VCaP (cell line): ENCODE results near the gene SLC39A11.

Experiments
- H3K27ac ChIP-seq: fragments of 450-650 bp; 2 replicates; pipeline ENCODE4 v1.5.1; 2017
- TF ChIP-seq, protein P1 (sequence below): fragments of 450-650 bp; conservative IDR thresholded peaks from 2 replicates; pipeline ENCODE4 v1.5.1; 2017; ENCODE audit warnings: mild to moderate bottlenecking, moderate library complexity

Gene SLC39A11

DNA sequence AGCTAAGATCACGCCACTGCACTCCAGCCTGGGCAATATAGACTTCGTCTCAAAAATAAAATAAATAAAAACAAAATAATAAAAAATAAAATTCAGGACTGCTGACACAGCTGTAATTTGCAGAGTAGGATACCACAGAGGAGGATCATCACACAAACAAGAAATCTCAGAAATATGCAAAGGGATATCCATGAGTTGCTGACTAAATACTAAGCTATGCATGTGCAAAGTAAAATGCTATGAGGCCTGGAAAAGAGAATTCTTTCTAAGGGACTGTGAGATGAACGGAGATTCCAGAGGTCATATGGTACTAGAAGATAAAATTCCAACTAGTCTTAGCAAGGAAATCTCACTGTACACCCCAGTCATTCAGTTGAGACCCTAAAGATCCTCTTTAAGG is 74.8 kb downstream of the SLC39A11 start:
- H3K27ac ChIP-seq = no peak overlapping the region
- TF ChIP-seq, protein P1, sequence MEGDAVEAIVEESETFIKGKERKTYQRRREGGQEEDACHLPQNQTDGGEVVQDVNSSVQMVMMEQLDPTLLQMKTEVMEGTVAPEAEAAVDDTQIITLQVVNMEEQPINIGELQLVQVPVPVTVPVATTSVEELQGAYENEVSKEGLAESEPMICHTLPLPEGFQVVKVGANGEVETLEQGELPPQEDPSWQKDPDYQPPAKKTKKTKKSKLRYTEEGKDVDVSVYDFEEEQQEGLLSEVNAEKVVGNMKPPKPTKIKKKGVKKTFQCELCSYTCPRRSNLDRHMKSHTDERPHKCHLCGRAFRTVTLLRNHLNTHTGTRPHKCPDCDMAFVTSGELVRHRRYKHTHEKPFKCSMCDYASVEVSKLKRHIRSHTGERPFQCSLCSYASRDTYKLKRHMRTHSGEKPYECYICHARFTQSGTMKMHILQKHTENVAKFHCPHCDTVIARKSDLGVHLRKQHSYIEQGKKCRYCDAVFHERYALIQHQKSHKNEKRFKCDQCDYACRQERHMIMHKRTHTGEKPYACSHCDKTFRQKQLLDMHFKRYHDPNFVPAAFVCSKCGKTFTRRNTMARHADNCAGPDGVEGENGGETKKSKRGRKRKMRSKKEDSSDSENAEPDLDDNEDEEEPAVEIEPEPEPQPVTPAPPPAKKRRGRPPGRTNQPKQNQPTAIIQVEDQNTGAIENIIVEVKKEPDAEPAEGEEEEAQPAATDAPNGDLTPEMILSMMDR = no peak

DNA sequence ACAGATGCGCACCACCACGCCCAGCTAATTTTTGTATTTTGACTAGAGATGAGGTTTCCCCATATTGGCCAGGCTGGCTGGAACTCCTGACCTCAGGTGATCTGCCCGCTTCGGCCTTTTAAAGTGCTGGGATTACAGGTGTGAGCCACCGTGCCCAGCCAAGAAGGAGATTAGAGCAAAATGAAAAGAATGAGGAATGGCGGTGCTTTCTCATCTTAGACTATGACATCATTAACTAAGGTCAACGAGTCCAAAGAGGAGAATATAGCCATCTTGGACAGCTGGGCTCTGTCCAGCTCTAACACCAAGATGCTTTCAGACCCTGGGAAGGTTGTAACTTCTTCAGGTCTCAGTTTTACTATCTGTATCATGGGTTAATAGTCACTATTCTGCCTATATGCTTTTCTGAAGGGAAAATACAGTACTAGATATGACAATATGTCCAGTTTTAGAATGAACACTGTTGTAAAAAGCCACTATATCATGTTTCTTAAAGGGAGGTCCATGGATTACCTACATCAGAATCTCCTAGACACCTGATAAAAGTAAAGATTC is 76.7 kb downstream of the SLC39A11 start:
- no peak overlapping the region for H3K27ac ChIP-seq
- TF ChIP-seq, protein P1 = no peak

DNA sequence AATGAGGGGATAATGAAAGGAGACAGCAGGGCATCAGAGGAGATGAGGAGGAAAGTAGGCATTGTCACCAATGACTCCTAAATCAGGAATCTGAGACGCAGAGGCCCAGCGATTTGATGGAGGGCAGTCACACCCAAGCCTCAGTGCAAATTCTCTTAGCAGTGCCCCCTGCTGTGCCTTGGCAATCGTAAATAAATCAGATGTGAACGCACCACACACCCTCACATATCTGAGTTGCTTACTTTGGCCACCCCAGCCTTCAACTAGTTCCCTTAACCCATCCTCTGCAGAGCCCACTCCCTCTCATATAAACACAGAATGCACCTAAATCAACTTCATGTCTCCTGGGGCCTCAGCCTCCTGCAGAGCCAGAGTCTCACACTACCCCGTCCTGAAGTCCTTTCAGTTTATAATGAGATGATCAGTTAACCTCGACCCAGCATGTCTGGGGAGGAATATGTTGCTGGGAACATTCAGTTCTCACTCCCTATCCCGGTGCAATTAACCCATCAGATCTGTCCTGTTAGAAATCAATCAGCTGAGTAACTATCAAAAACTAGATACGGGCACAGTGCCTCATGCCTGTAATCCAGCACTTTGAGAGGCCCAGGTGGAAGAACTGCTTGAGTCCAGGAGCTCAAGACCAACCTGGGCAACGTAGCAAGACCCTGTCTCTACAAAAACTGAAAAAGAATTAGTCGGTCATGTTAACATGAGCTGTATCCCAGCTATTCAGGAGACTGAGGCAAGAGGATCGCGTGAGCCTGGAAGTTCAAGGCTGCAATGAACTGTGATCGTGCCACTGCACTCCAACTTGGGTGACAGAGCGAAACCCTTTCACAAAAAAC is 78.4 kb downstream of the SLC39A11 start:
- H3K27ac ChIP-seq = no peak overlapping the region
- TF ChIP-seq, protein P1 = no peak

DNA sequence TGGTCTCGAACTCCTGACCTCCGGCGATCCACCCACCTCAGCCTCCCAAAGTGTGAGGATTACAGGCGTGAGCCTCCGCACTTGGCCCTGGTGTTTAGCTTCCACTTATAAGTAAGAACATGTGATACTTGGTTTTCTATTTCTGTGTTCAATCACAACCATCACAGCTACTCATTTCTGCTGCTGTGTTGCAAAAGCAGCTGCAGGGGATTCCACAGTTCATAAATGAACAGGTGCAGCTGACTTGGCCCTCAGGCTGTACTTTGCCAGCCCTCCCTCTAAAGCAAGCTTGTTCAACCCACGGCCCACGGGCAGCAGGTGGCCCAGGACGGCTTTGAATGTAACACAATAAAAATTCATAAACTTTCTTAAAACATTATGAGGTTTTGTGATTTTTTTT is 79.2 kb downstream of the SLC39A11 start:
- H3K27ac ChIP-seq = no peak overlapping the region
- TF ChIP-seq, protein P1 = no peak

DNA sequence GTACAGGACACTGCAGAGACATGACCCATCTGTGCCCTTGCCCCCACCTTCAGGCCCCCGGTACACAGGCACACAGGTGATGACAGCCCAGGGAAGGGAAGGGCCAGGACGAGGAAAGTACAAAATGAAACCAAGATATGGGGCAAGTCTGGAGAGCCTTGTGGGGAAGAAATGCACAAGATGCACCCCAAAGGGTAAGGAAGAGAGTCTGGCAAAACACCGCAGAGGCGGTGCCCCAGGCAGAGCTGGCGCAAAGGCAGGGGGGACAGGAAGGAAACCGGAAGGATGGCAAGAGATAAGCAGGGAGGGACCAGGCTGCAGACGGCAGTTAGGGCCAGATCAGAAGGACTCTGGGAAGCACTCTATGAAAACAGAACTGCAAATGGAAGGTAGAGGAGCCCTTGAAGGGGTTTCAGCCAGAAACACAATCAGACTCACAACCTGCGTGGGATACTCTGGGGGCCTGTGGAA is 81.4 kb downstream of the SLC39A11 start:
- TF ChIP-seq, protein P1 = no peak
- no peak overlapping the region for H3K27ac ChIP-seq

DNA sequence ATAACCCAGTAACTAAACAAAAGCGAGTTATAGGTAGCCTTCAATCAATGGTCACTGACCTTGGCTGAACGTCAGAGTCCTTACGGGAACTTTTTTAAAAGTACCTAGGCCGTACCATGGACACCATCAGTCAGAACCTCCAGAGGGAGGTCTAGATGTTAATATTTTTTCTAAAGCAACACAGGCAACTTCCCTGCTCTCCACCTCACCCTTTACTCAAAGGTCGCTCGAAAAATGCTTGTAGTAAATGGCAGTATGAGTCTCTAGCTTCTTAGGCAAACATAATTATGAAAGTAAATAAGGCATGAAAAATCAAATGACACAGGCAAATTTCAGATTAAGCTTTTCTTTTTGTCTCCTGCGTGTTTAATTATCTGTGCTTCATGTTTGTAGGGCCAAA is 82.1 kb downstream of the SLC39A11 start:
- TF ChIP-seq, protein P1 = no peak
- no peak overlapping the region for H3K27ac ChIP-seq

DNA sequence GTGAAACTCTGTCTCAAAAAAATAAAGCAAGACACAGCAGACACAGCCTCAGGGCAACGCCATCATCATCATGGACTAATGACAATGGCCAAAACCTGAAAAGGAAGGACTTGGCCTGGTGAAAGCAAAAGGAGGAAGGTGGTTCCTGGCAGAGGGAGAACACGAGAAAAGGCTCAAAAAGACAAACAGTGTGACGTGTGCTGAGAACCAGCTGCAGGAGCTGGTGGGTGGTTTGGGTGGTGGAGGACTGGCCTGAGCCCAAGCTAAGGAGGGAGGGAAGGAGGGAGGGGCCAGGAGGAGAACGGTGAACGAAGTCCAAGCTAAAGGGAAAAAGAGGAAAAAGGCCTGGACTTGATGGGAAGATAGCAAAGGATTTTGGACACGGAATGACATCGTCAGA is 85.1 kb downstream of the SLC39A11 start:
- H3K27ac ChIP-seq = no peak overlapping the region
- TF ChIP-seq, protein P1 = no peak
